ENCODE measurements around the gene SLC43A3. TPM values are rescaled to one million over a fixed set of nuclear protein-coding genes. Genes with fewer than 3 reads are reported as not detected.

Gene SLC43A3
- total and polyA plus RNA-seq, 9 of the 15 experiments (the other 6 are each of a cell fraction or from before 2014, with no cell fraction given) = 63.7 to 281 (median 139) TPM

DNA sequence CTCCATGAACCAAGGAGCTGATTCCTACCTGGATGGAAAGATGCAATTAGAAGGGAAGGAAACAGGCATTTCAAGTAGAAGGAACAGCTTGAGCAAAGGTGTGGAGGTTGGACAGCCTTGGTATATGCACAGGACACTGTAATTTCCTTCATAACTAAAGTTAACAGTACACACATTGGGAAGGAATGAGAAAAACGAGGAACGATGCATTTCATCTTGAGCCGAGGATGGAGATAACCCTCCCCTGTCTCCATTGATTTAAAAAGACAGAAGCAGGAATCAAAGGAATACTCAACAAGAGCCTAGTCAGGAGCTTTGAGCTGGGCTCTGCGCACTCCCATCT, 34.2 kb downstream of the SLC43A3 start:
- ChIA-PET POLR2A (interaction anchor here (0.6 to 3.3 kb wide), 2 partner anchors 10 to 321 kb away, joined by 3 to 15 read pairs; no protein-coding TSS in a partner anchor), CTCF (ENCODE audit: low intra/inter-chr PET ratio) (no interaction called here)
- Histone ChIP-seq H2AFZ (ENCODE audit: low read depth, low read length) (no peak overlapping the region), H3K27me3 (ENCODE audit: control insufficient read depth in 2 of 2, insufficient read depth in 2 of 2, low read length in 2 of 2) (no peaks in the 10 kb centered on the region), H3K36me3 (ENCODE audit: control insufficient read depth, insufficient read depth, low read length) (no peaks in the 10 kb centered on the region), H3K27ac (ENCODE audit: extremely low read depth, low read depth, low read length) (no peak overlapping the region), H3K9me1 (ENCODE audit: control insufficient read depth, insufficient read depth, low read length) (no peaks in the 10 kb centered on the region), H3K4me2 (ENCODE audit: insufficient read depth, low read length) (no peak overlapping the region), H3K4me1 (replicated peaks in 1 of 2; ENCODE audit: control insufficient read depth in 2 of 2, insufficient read depth in 2 of 2, low read length in 2 of 2) (peaks cover 42 to 65% of the 10 kb centered on the region in 2 experiments), H3K79me2 (ENCODE audit: control insufficient read depth, insufficient read depth, low read length) (no peaks in the 10 kb centered on the region), H3K4me3 (no peak overlapping the region), H4K20me1 (replicated peaks; ENCODE audit: control insufficient read depth, insufficient read depth, low read length) (no peaks in the 10 kb centered on the region), H3K9ac (ENCODE audit: insufficient read depth in 1 of 2, low read depth in 2 of 2, low read length in 2 of 2) (no peak overlapping the region; a peak in 1 of 4 replicates), H3K9me3 (replicated peaks; ENCODE audit: control insufficient read depth, insufficient read depth, low read depth, low read length) (no peaks in the 10 kb centered on the region)
- no peak for FAIRE-seq
- intact Hi-C loops (cut with micrococcal nuclease) = no loop called here
- TF ChIP-seq ZNF224 (CRISPR knock-in tag; IDR thresholded peaks at IDR 0.05) = no peak
- TF ChIP-seq ELF1 (tag; IDR thresholded peaks at IDR 0.05) = no peak
- DNase-seq (ENCODE audit: extremely low read depth in 1 of 4, low spot score in 3 of 4) = no peak
- ATAC-seq = no peak
- WGBS (ENCODE audit: insufficient coverage, low coverage, missing lambda C conversion rate) = 47% methylated on average over 4 of the region's 4 CpGs
- no TSS peak for BruUV-seq (replicated peaks)
- in situ Hi-C loops (cut with MboI) = no loop called here

DNA sequence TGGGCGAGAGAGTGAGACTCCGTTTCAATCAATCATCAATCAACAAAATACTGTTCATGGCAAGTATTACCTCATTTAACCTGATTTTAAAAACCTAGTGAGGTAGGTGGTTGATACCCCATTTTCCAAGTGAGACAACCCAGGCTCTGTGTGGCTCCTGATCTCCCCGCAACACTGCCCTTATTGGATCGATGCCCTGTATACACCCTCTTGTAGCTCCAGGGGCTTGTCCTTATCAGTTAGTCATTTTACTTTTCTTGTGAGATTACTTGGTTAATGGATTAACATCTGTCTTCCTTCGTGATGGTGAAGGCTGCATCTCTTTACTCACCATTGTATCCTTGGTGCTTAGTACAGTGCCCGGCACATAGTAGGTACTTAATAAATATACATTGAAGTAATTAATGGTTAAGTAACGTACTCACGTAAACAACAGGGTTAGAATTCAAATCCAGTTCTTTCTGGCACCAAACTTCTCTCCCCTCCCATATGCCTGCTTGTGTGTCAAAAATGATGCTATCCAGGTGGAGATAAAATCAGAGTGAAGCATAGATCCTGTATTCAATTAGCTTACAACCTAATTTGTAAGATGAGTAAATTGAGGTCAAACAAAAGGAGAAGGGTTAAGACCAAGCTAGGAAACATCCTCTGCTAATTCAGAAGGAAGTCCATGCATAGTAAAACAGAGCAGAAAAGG, 34.7 kb downstream of the SLC43A3 start:
- ATAC-seq = no peak
- Histone ChIP-seq H2AFZ (ENCODE audit: low read depth, low read length) (no peak overlapping the region), H3K9me1 (ENCODE audit: control insufficient read depth, insufficient read depth, low read length) (no peaks in the 10 kb centered on the region), H4K20me1 (replicated peaks; ENCODE audit: control insufficient read depth, insufficient read depth, low read length) (no peaks in the 10 kb centered on the region), H3K4me2 (ENCODE audit: insufficient read depth, low read length) (no peak overlapping the region), H3K27me3 (ENCODE audit: control insufficient read depth in 2 of 2, insufficient read depth in 2 of 2, low read length in 2 of 2) (no peaks in the 10 kb centered on the region), H3K4me3 (no peak overlapping the region), H3K36me3 (ENCODE audit: control insufficient read depth, insufficient read depth, low read length) (no peaks in the 10 kb centered on the region), H3K79me2 (ENCODE audit: control insufficient read depth, insufficient read depth, low read length) (no peaks in the 10 kb centered on the region), H3K27ac (ENCODE audit: extremely low read depth, low read depth, low read length) (no peak overlapping the region), H3K4me1 (replicated peaks in 1 of 2; ENCODE audit: control insufficient read depth in 2 of 2, insufficient read depth in 2 of 2, low read length in 2 of 2) (peaks cover 44 to 65% of the 10 kb centered on the region in 2 experiments), H3K9me3 (replicated peaks; ENCODE audit: control insufficient read depth, insufficient read depth, low read depth, low read length) (no peaks in the 10 kb centered on the region), H3K9ac (ENCODE audit: insufficient read depth in 1 of 2, low read depth in 2 of 2, low read length in 2 of 2) (no peak overlapping the region)
- no peak for DNase-seq (ENCODE audit: extremely low read depth in 1 of 4, low spot score in 3 of 4)
- no peak for FAIRE-seq
- BruUV-seq (replicated peaks) = no TSS peak
- 62% methylated on average over 8 of the region's 8 CpGs for WGBS (ENCODE audit: insufficient coverage, low coverage, missing lambda C conversion rate)
- TF ChIP-seq ZKSCAN1 (IDR thresholded peaks at IDR 0.05; ENCODE audit: low read depth, low read length) (peak; percentile 70), SP1 (CRISPR knock-in tag; IDR thresholded peaks at IDR 0.05) (no peak)
- intact Hi-C loops (cut with micrococcal nuclease) = no loop called here
- in situ Hi-C loops (cut with MboI) = no loop called here
- POLR2A ChIA-PET = interaction anchor here (0.6 to 3.3 kb wide), 3 partner anchors 10 to 321 kb away, joined by 3 to 15 read pairs (median 3); no protein-coding TSS in a partner anchor
- CTCF ChIA-PET (ENCODE audit: low intra/inter-chr PET ratio) = no interaction called here

All from K562 (cell line).